Tibial nerve (tissue), 4 donors: ENCODE data around the gene TLE1. TPM values are rescaled to one million over a fixed set of nuclear protein-coding genes. Genes with fewer than 3 reads are reported as not detected.

Experiments used
- DNase-seq, 2 donors: peaks; one replicate each; pipeline ENCODE4 v3.0.0-alpha.2; 2019; ENCODE audit warnings: low spot score in 2 of 2
- H3K27ac ChIP-seq, 4 donors: fragments of 200-600 bp; sonication (generic) in 3 of 4; one replicate each; pipeline ENCODE4 v1.5.1; 2017 to 2019; ENCODE audit warnings: mild to moderate bottlenecking in 1 of 4
- H3K27me3 ChIP-seq, 2 donors: fragments of 200-600 bp; sonication (generic) in 1 of 2; one replicate each; pipeline versions ENCODE4 v1.5.1 to v1.6.0; 2017 to 2019
- H3K36me3 ChIP-seq, 3 donors: fragments of 200-600 bp; sonication (generic); one replicate each; pipeline ENCODE4 v1.5.1; 2018 to 2019
- H3K4me1 ChIP-seq, 4 donors: fragments of 200-600 bp; sonication (generic) in 3 of 4; one replicate each; pipeline ENCODE4 v1.5.1; 2017 to 2019
- H3K4me3 ChIP-seq, 4 donors: fragments of 200-600 bp; sonication (generic) in 3 of 4; one replicate each; pipeline ENCODE4 v1.5.1; 2017 to 2019; ENCODE audit warnings: mild to moderate bottlenecking in 1 of 4, moderate library complexity in 1 of 4
- H3K9me3 ChIP-seq, 4 donors: fragments of 200-600 bp; sonication (generic) in 3 of 4; one replicate each; pipeline ENCODE4 v1.5.1; 2017 to 2019
- EP300 ChIP-seq, 2 donors: sonication (generic); formaldehyde crosslinking; IDR thresholded peaks; one replicate each; pipeline ENCODE4 v1.6.1; 2017; ENCODE audit warnings: antibody characterized with exemption in 2 of 2, mild to moderate bottlenecking in 1 of 2
- POLR2A ChIP-seq, 2 donors: fragments of 450-650 bp; IDR thresholded peaks; one replicate each; pipeline ENCODE4 v1.6.1; 2017; ENCODE audit warnings: antibody characterized with exemption in 2 of 2, mild to moderate bottlenecking in 2 of 2, moderate library complexity in 2 of 2
- WGBS, 2 donors: methylation state at CpG; one replicate each; pipeline ENCODE4 v1.1.5; 2018; 5-methylcytosine and 5-hydroxymethylcytosine counted together
- total RNA-seq, 4 donors: library from RNA; depleted of rRNA; stranded (reverse); fragments of >200 nt; gene quantifications; one replicate each; pipeline ENCODE4 v1.1.0, GENCODE V29; 2016
- TF ChIP-seq, protein P1 (sequence below), 5 experiments: fragments of 200-600 bp in 3 of 5; fragments of 450-650 bp in 2 of 5; sonication (generic) in 3 of 5; IDR thresholded peaks; one replicate each; pipeline ENCODE4 v1.5.1; 2016 to 2019; ENCODE audit warnings: antibody characterized with exemption in 5 of 5, mild to moderate bottlenecking in 3 of 5, moderate library complexity in 2 of 5

The TLE1 gene
- total RNA-seq, 4 donors from 2014 or later, result 81.8 to 107 (median 94.7) TPM

DNA sequence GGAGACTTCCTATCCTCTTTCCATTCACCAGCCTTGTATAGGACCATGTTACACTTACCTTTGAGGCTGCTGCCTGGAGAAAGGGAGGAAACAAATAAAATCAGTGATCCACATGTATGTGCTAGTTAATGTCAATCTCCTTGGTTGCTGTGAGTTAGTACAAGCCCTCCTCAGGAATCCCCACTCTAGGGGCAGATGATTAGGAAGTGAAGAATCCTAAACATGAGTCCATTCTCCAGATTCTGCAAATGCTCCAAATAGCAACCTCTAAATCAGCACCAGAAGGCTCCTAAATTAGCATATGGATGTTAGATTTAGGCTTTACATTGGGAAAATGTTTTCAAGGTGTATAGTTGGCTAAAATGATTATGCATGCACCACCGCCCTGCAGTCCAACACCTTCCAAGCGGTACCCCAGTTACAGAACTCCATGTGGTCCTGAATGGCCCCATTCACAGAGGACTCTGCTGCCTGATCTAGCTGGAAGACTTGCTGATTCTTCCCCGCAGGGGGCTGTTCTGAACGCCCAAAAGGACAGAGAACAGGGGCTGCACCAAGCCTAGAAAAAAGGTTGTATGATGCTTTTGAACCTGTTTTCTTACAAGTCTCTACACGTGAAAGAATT lies 123.2 kb downstream of the TLE1 start:
- Histone ChIP-seq H3K9me3 (no peaks in the 10 kb centered on the region), H3K27ac (no peak overlapping the region), H3K4me1 (peaks cover 0 to 16% (median 0%) of the 10 kb centered on the region in 4 donors), H3K36me3 (no peaks in the 10 kb centered on the region), H3K27me3 (no peaks in the 10 kb centered on the region), H3K4me3 (no peak overlapping the region)
- 91 to 93% methylated on average over 5 of the region's 5 CpGs for WGBS, 2 donors
- DNase-seq, result no peak
- TF ChIP-seq, protein P1, sequence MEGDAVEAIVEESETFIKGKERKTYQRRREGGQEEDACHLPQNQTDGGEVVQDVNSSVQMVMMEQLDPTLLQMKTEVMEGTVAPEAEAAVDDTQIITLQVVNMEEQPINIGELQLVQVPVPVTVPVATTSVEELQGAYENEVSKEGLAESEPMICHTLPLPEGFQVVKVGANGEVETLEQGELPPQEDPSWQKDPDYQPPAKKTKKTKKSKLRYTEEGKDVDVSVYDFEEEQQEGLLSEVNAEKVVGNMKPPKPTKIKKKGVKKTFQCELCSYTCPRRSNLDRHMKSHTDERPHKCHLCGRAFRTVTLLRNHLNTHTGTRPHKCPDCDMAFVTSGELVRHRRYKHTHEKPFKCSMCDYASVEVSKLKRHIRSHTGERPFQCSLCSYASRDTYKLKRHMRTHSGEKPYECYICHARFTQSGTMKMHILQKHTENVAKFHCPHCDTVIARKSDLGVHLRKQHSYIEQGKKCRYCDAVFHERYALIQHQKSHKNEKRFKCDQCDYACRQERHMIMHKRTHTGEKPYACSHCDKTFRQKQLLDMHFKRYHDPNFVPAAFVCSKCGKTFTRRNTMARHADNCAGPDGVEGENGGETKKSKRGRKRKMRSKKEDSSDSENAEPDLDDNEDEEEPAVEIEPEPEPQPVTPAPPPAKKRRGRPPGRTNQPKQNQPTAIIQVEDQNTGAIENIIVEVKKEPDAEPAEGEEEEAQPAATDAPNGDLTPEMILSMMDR (IDR thresholded peaks at IDR 0.05), result no peak
- TF ChIP-seq POLR2A (IDR thresholded peaks at IDR 0.05) (no peak), EP300 (IDR thresholded peaks at IDR 0.05) (no peak)

DNA sequence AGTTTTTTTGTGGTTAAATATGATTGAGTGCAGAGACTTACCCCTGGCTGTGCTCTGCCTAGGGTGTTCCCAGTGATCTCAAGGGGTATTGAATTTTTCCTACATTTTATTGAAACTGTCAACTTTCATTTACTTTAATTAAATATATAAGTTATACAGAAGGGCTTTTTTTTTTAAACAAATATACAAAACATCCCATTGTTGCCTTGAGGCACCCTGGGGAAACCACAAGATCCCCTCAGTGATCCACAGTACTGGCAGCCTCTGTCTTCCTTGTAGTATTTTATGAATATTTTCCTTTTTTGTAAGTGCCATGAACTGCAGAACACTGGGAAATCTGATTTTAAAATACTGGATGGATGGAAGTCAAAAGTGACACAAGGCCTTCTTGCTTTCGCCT lies 123.7 kb downstream of the TLE1 start:
- H3K4me3 ChIP-seq, result no peak overlapping the region
- TF ChIP-seq POLR2A (IDR thresholded peaks at IDR 0.05) (no peak), EP300 (IDR thresholded peaks at IDR 0.05) (no peak)
- TF ChIP-seq, protein P1 (IDR thresholded peaks at IDR 0.05), result no peak
- no peaks in the 10 kb centered on the region for H3K36me3 ChIP-seq
- WGBS, 2 donors, result 76 to 94% methylated on average over 1 of the region's 1 CpG
- peaks cover 0 to 17% (median 0%) of the 10 kb centered on the region in 4 donors for H3K4me1 ChIP-seq
- no peaks in the 10 kb centered on the region for H3K9me3 ChIP-seq
- DNase-seq, result no peak
- no peaks in the 10 kb centered on the region for H3K27me3 ChIP-seq
- no peak overlapping the region for H3K27ac ChIP-seq

DNA sequence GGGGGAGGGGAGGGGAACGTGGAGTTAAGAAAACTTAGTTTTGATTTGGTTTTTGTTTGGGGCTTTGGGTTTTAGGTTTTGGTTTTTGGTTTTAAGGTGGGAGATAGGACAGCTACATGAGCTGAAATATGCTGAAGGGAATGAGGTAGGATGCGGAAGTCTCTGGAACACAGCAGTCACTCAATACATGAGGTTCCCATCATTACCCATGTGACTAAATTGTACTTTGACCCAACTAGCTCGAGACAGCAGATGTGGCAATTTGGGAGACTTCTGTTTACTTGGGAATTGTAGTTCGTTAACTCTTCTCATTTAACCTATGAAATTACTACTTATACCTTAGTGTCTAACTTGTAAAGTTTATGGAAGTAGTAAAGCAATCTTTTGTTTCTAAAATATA lies 124.2 kb downstream of the TLE1 start:
- no peak for TF ChIP-seq EP300 (IDR thresholded peaks at IDR 0.05)
- TF ChIP-seq, protein P1 (IDR thresholded peaks at IDR 0.05), result no peak
- TF ChIP-seq POLR2A (IDR thresholded peaks at IDR 0.05), result no peak
- WGBS, 2 donors, result 75 to 81% methylated on average over 4 of the region's 4 CpGs
- H3K27ac ChIP-seq, result no peak overlapping the region
- no peaks in the 10 kb centered on the region for H3K9me3 ChIP-seq
- H3K27me3 ChIP-seq, result no peaks in the 10 kb centered on the region
- no peaks in the 10 kb centered on the region for H3K36me3 ChIP-seq
- no peak overlapping the region for H3K4me3 ChIP-seq
- H3K4me1 ChIP-seq, result peaks cover 0 to 22% (median 2%) of the 10 kb centered on the region in 4 donors
- no peak for DNase-seq

DNA sequence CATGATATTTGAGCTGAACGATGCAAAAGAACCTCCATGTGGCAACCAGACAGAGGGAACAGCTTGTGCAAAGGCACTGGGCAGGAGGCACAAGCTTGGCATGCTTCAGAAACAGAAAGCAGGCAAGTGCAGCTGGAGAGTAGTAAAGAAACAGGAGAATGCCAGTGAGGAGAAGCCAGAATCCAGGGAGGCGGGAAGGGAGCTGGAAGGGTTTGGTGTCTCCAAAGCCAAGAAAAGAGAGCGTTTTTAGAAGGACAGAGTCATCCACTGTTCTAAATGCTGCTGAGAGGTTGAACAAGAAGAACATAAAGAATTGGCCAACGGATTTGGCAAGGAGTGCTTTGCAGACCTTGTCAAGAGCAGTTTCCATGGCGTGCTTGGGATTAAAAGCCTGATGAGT lies 124.7 kb downstream of the TLE1 start:
- H3K27ac ChIP-seq, result no peak overlapping the region
- TF ChIP-seq, protein P1 (IDR thresholded peaks at IDR 0.05), result no peak
- no peak for TF ChIP-seq POLR2A (IDR thresholded peaks at IDR 0.05)
- TF ChIP-seq EP300 (IDR thresholded peaks at IDR 0.05), result no peak
- H3K4me1 ChIP-seq, result peaks cover 0 to 27% (median 4%) of the 10 kb centered on the region in 4 donors
- 88% methylated on average over 5 of the region's 5 CpGs for WGBS, 2 donors
- no peak for DNase-seq
- no peak overlapping the region for H3K4me3 ChIP-seq
- no peaks in the 10 kb centered on the region for H3K9me3 ChIP-seq
- no peaks in the 10 kb centered on the region for H3K36me3 ChIP-seq
- no peaks in the 10 kb centered on the region for H3K27me3 ChIP-seq

DNA sequence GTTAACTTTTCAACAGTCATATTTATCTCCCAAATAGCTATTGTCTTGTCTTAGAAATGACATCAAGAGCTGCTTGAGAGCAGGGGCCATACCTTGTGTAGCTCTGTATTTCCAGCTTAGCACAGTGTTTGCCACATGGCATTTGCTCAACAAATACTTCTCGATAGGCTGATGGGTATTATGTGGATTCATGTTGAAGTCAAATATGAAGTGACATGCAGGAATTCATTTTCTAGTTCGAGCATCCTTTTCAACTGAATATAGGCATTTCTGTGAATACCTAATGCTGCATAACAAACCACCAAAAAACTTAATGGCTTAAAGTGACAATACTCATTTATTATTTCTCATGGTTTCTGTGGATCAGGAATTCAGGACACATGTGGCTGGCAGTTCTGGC lies 125.6 kb downstream of the TLE1 start:
- H3K4me3 ChIP-seq, result no peak overlapping the region
- no peaks in the 10 kb centered on the region for H3K9me3 ChIP-seq
- DNase-seq, result no peak
- peaks cover 0 to 36% (median 9%) of the 10 kb centered on the region in 4 donors for H3K4me1 ChIP-seq
- whole genome bisulfite sequencing, 2 donors, result 94 to 98% methylated on average over 2 of the region's 2 CpGs
- no peaks in the 10 kb centered on the region for H3K36me3 ChIP-seq
- no peak overlapping the region for H3K27ac ChIP-seq
- H3K27me3 ChIP-seq, result no peaks in the 10 kb centered on the region
- no peak for TF ChIP-seq POLR2A (IDR thresholded peaks at IDR 0.05)
- no peak for TF ChIP-seq EP300 (IDR thresholded peaks at IDR 0.05)
- TF ChIP-seq, protein P1 (IDR thresholded peaks at IDR 0.05), result no peak
